LNCaP clone FGC (cell line): ENCODE results near the gene CHD2.

Experiments
- DNase-seq: peaks from one replicate; pipeline ENCODE4 v3.0.0-alpha.2; 2011; ENCODE audit warnings: low read depth
- H3K4me3 ChIP-seq: 2 replicates; pipeline ENCODE4 v1.5.1; 2011; ENCODE audit warnings: mild to moderate bottlenecking, low read depth, low read length, control low read depth
- CTCF ChIP-seq: IDR thresholded peaks from 2 replicates; pipeline ENCODE4 v1.5.1; 2012; ENCODE audit warnings: mild to moderate bottlenecking; ENCODE audit not compliant: control insufficient read depth, insufficient read depth; ENCODE audit errors: extremely low read depth

Gene CHD2

GRCh38 chr15:92984161-92984560, 84.0 kb downstream of the CHD2 start:
- TF ChIP-seq CTCF = no peak
- no peak for DNase-seq

GRCh38 chr15:92989470-92989869, 89.3 kb downstream of the CHD2 start:
- no peak for DNase-seq
- no peak overlapping the region for H3K4me3 ChIP-seq
- no peak for TF ChIP-seq CTCF

More at GRCh38 chr15:92984161-92984560, 84.0 kb downstream of the CHD2 start:
- H3K4me3 ChIP-seq = no peak overlapping the region

- no peak for TF ChIP-seq CTCF
- H3K4me3 ChIP-seq = no peak overlapping the region
- no peak for DNase-seq
These were observed 89.9 kb downstream of the CHD2 start for GRCh38 chr15:92990031-92990430.

GRCh38 chr15:92992720-92993119, 92.6 kb downstream of the CHD2 start:
- no peak for DNase-seq
- no peak for TF ChIP-seq CTCF
- no peak overlapping the region for H3K4me3 ChIP-seq

- no peak for DNase-seq
- TF ChIP-seq CTCF = no peak
- H3K4me3 ChIP-seq = no peak overlapping the region
These were observed 97.7 kb downstream of the CHD2 start for GRCh38 chr15:92997821-92998220.

- no peak overlapping the region for H3K4me3 ChIP-seq
- DNase-seq = no peak
- TF ChIP-seq CTCF = no peak
These were observed 101.0 kb downstream of the CHD2 start for GRCh38 chr15:93001156-93001555.

GRCh38 chr15:93001881-93002280, 101.8 kb downstream of the CHD2 start:
- DNase-seq = no peak
- no peak for TF ChIP-seq CTCF
- no peak overlapping the region for H3K4me3 ChIP-seq
